CD4-positive, alpha-beta memory T cell (primary cell): ENCODE results near the gene ETHE1. TPM values are rescaled to one million over a fixed set of nuclear protein-coding genes. Genes with fewer than 3 reads are reported as not detected.

Experiments used
- CTCF ChIA-PET: fragments of 350-600 bp; sonication (Branson Sonifier 250); formaldehyde crosslinking; loops from one replicate; lab custom pipeline; 2021; ENCODE audit warnings: inconsistent platforms; ENCODE audit not compliant: partially characterized antibody; lab: Charles Lee
- POLR2A ChIA-PET: fragments of 350-600 bp; sonication (Branson Sonifier 250); formaldehyde crosslinking; loops from one replicate; lab custom pipeline; 2021; ENCODE audit not compliant: partially characterized antibody; lab: Charles Lee
- DNase-seq, 5 donors: peaks; one replicate each; pipeline versions ENCODE4 v3.0.0 to v3.0.0-alpha.2; 2020 to 2022; ENCODE audit warnings: mixed read lengths in 1 of 5
- H3K27ac ChIP-seq: one replicate; pipeline ENCODE4 v1.7.0; 2013; ENCODE audit warnings: low read depth, low read length
- H3K27me3 ChIP-seq: 2 replicates; pipeline ENCODE4 v1.7.0; 2013; ENCODE audit warnings: mild to moderate bottlenecking, low read length, moderate library complexity; ENCODE audit not compliant: insufficient read depth
- H3K36me3 ChIP-seq: 2 replicates; pipeline ENCODE4 v1.7.0; 2013; ENCODE audit warnings: mild to moderate bottlenecking, low read length, moderate library complexity; ENCODE audit not compliant: insufficient read depth
- H3K4me1 ChIP-seq: 2 replicates; pipeline ENCODE4 v1.7.0; 2013; ENCODE audit warnings: mild to moderate bottlenecking, low read length, moderate library complexity; ENCODE audit not compliant: insufficient read depth
- H3K4me3 ChIP-seq, 2 donors: one replicate each; pipeline ENCODE4 v1.7.0; 2013; ENCODE audit warnings: low read length in 2 of 2, mild to moderate bottlenecking in 1 of 2
- H3K9me3 ChIP-seq, 2 donors: one replicate each; pipeline ENCODE4 v1.7.0; 2013; ENCODE audit warnings: low read length in 2 of 2, control low read depth in 1 of 2; ENCODE audit not compliant: control insufficient read depth in 1 of 2
- H3K27ac Mint-ChIP-seq, 7 donors: one replicate each; pipeline ENCODE4 v1.8.0; 2020 to 2021; ENCODE audit warnings: mixed read lengths in 7 of 7, mild to moderate bottlenecking in 6 of 7, inconsistent platforms in 3 of 7, moderate library complexity in 3 of 7
- H3K27me3 Mint-ChIP-seq, 2 donors: one replicate each; pipeline ENCODE4 v1.8.0; 2020 to 2021; ENCODE audit warnings: mixed read lengths in 2 of 2
- H3K36me3 Mint-ChIP-seq, 2 donors: one replicate each; pipeline ENCODE4 v1.8.0; 2020 to 2021; ENCODE audit warnings: mixed read lengths in 2 of 2, inconsistent platforms in 1 of 2, mild to moderate bottlenecking in 1 of 2
- H3K4me1 Mint-ChIP-seq, 4 donors: one replicate each; pipeline ENCODE4 v1.8.0; 2020 to 2021; ENCODE audit warnings: mixed read lengths in 4 of 4, mild to moderate bottlenecking in 1 of 4
- H3K4me3 Mint-ChIP-seq, 8 donors: one replicate each; pipeline ENCODE4 v1.8.0; 2020 to 2021; ENCODE audit warnings: mixed read lengths in 8 of 8, mild to moderate bottlenecking in 7 of 8, moderate library complexity in 6 of 8, inconsistent platforms in 3 of 8
- H3K9me3 Mint-ChIP-seq, 8 donors: one replicate each; pipeline ENCODE4 v1.8.0; 2020 to 2021; ENCODE audit warnings: mixed read lengths in 8 of 8, mild to moderate bottlenecking in 5 of 8, inconsistent platforms in 3 of 8, moderate library complexity in 1 of 8
- intact Hi-C: fragments of 100-400 bp; cut with micrococcal nuclease; formaldehyde crosslinking; loops from one replicate; pipeline ENCODE4 v1.15.1; 2023
- polyA plus RNA-seq, 2 donors: library from polyadenylated mRNA; unstranded; fragments of 300-500 nt; fragmentation: Illumina TruSeq; gene quantifications; one replicate each; pipeline ENCODE4 v1.2.3, GENCODE V29; 2021
- total RNA-seq, 2 experiments: library from RNA; stranded (reverse); gene quantifications; one replicate each; pipeline ENCODE4 v1.2.3, GENCODE V29; 2021

The ETHE1 gene
- total and polyA plus RNA-seq, 4 experiments from 2014 or later = 23.9 to 80.7 (median 54.1) TPM

- Mint-ChIP-seq H3K36me3 (peaks cover 2 to 9% of the 10 kb centered on the region in 2 donors), H3K4me1 (peaks cover 0 to 3% (median under 1%) of the 10 kb centered on the region in 4 donors), H3K27me3 (no peaks in the 10 kb centered on the region), H3K9me3 (no peaks in the 10 kb centered on the region), H3K27ac (no peak overlapping the region), H3K4me3 (no peak overlapping the region)
- CTCF ChIA-PET = no interaction called here
- Histone ChIP-seq H3K4me1 (no peaks in the 10 kb centered on the region), H3K27ac (no peak overlapping the region), H3K36me3 (no peaks in the 10 kb centered on the region), H3K9me3 (no peaks in the 10 kb centered on the region), H3K27me3 (no peaks in the 10 kb centered on the region), H3K4me3 (no peak overlapping the region)
- POLR2A ChIA-PET = interaction anchor here (0.9 to 1.3 kb wide), 2 partner anchors 22 to 39 kb away, joined by 3 read pairs; no protein-coding TSS in a partner anchor
- no peak for DNase-seq
- intact Hi-C loops = no loop called here
Measured at GRCh38 chr19:43486412-43486811, 40.6 kb downstream of the ETHE1 start.

DNA sequence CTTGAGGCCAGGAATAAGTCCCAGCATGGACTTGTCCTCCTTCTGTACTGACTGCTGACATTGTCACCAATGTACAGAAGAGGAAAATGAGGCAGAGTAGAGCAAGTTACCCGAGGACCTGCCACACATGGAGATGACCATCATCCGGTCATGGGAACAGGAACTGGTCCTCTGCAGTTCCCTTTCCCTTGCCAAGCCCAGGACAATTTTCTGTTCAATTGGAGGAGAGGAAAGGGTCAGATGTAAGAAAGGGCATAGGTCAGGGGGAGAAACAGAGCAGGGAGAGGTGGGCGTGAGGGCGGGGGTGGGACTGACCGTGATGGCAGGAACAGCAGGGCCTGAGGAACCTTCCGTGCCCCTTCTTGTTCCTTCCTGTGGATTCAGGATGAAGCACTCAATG is 41.0 kb downstream of the ETHE1 start:
- Histone ChIP-seq H3K4me3 (no peak overlapping the region), H3K9me3 (no peaks in the 10 kb centered on the region), H3K27me3 (no peaks in the 10 kb centered on the region), H3K4me1 (no peaks in the 10 kb centered on the region), H3K36me3 (no peaks in the 10 kb centered on the region), H3K27ac (no peak overlapping the region)
- no peak overlapping the region for H3K4me3 Mint-ChIP-seq
- intact Hi-C loops = no loop called here
- DNase-seq = no peak
- H3K27ac Mint-ChIP-seq = peak overlapping the region in 2 of 7 donors; percentile 8 to 23
- ChIA-PET CTCF (no interaction called here), POLR2A (interaction anchor here (0.9 kb wide), 1 partner anchor 39 kb away, joined by 3 read pairs; no protein-coding TSS in a partner anchor)
- no peaks in the 10 kb centered on the region for H3K27me3 Mint-ChIP-seq
- peaks cover 3 to 9% of the 10 kb centered on the region in 2 donors for H3K36me3 Mint-ChIP-seq
- H3K9me3 Mint-ChIP-seq = no peaks in the 10 kb centered on the region
- H3K4me1 Mint-ChIP-seq = peaks cover 0 to 3% (median under 1%) of the 10 kb centered on the region in 4 donors

- H3K9me3 Mint-ChIP-seq = no peaks in the 10 kb centered on the region
Measured at GRCh38 chr19:43483281-43483680, 43.7 kb downstream of the ETHE1 start.

DNA sequence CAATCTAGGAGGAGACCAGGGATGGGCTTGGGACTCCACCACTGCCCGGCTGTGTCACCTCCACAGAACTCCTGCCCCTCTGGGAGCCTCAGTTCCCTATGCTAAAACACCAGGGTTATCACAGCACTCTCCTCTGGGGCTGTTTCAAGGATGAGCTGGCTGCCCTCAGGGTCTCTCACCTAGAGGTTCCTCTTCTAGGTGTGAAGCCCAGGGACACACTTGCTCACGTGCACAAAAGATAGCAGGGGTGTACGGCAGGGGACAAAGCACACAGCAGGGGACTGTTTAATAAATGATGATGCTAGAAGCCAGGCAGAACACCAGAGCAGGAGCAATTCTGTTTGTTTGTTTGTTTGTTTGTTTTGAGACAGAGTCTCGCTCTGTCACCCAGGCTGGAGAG is 44.8 kb downstream of the ETHE1 start:
- Mint-ChIP-seq H3K4me1 (peaks cover 0 to 4% (median 0%) of the 10 kb centered on the region in 4 donors), H3K27ac (peak overlapping the region in 5 of 7 donors; percentile 17 to 70 (median 47)), H3K27me3 (no peaks in the 10 kb centered on the region), H3K9me3 (no peaks in the 10 kb centered on the region), H3K36me3 (peaks cover 8 to 12% of the 10 kb centered on the region in 2 donors), H3K4me3 (no peak overlapping the region)
- no peaks in the 10 kb centered on the region for H3K27me3 ChIP-seq
- no peaks in the 10 kb centered on the region for H3K36me3 ChIP-seq
- intact Hi-C loops = no loop called here
- H3K27ac ChIP-seq = no peak overlapping the region
- no peaks in the 10 kb centered on the region for H3K4me1 ChIP-seq
- H3K4me3 ChIP-seq = no peak overlapping the region
- no peak for DNase-seq
- ChIA-PET POLR2A (interaction anchor here (0.5 to 0.9 kb wide), 2 partner anchors 12 to 14 kb away, joined by 3 read pairs; no protein-coding TSS in a partner anchor), CTCF (no interaction called here)
- H3K9me3 ChIP-seq = no peaks in the 10 kb centered on the region

More at GRCh38 chr19:43483281-43483680, 43.7 kb downstream of the ETHE1 start:
- Mint-ChIP-seq H3K27ac (no peak overlapping the region), H3K27me3 (no peaks in the 10 kb centered on the region), H3K4me3 (no peak overlapping the region), H3K36me3 (peaks cover 8% of the 10 kb centered on the region in 2 donors), H3K4me1 (peaks cover 0 to under 1% (median 0%) of the 10 kb centered on the region in 4 donors)
- POLR2A ChIA-PET = interaction anchor here (0.6 to 1.2 kb wide), 3 partner anchors 13 to 20 kb away, joined by 3 to 5 read pairs (median 3); no protein-coding TSS in a partner anchor
- no peak for DNase-seq
- no peak overlapping the region for H3K27ac ChIP-seq
- intact Hi-C loops = no loop called here
- no peak overlapping the region for H3K4me3 ChIP-seq
- H3K4me1 ChIP-seq = no peaks in the 10 kb centered on the region
- CTCF ChIA-PET = interaction anchor here (1.5 kb wide), 1 partner anchor 72 kb away, joined by 5 read pairs; no protein-coding TSS in a partner anchor
- H3K36me3 ChIP-seq = no peaks in the 10 kb centered on the region
- H3K27me3 ChIP-seq = no peaks in the 10 kb centered on the region
- no peaks in the 10 kb centered on the region for H3K9me3 ChIP-seq

GRCh38 chr19:43481701-43482100 is 45.3 kb downstream of the ETHE1 start:
- Histone ChIP-seq H3K9me3 (no peaks in the 10 kb centered on the region), H3K27ac (no peak overlapping the region), H3K4me3 (no peak overlapping the region), H3K36me3 (no peaks in the 10 kb centered on the region), H3K4me1 (no peaks in the 10 kb centered on the region), H3K27me3 (no peaks in the 10 kb centered on the region)
- H3K9me3 Mint-ChIP-seq = no peaks in the 10 kb centered on the region
- peaks cover 0 to 4% (median 0%) of the 10 kb centered on the region in 4 donors for H3K4me1 Mint-ChIP-seq
- peaks cover 8 to 12% of the 10 kb centered on the region in 2 donors for H3K36me3 Mint-ChIP-seq
- intact Hi-C loops = no loop called here
- H3K27me3 Mint-ChIP-seq = no peaks in the 10 kb centered on the region
- no peak for DNase-seq
- POLR2A ChIA-PET = no interaction called here
- H3K27ac Mint-ChIP-seq = peak overlapping the region in 1 of 7 donors; percentile 47
- CTCF ChIA-PET = no interaction called here
- H3K4me3 Mint-ChIP-seq = no peak overlapping the region

DNA sequence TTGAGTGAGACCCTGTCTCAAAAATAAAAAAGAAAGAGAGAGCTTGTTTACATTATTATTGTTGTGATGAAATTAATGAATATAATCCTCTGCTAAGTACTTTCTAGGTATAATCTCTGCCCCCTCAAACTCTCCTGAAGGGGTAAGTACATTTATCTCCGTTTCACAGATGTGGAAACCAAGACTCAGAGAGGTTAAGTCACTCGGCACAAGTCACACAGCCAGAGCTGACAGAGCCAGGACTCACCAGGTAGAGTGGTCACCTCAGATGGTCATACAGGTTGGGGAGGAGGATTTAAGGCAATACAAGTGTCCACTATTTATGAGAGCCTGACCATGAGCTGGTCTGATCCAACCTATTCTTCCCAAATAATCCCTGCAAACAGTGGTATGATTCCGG is 46.4 kb downstream of the ETHE1 start:
- no peaks in the 10 kb centered on the region for H3K9me3 ChIP-seq
- no peak overlapping the region for H3K4me3 ChIP-seq
- H3K36me3 ChIP-seq = no peaks in the 10 kb centered on the region
- no peak for DNase-seq
- H3K27ac ChIP-seq = no peak overlapping the region
- peaks cover 0 to 2% (median 0%) of the 10 kb centered on the region in 8 donors for H3K9me3 Mint-ChIP-seq
- peaks cover 8 to 12% of the 10 kb centered on the region in 2 donors for H3K36me3 Mint-ChIP-seq
- CTCF ChIA-PET = interaction anchor here (0.6 to 1.8 kb wide), 8 partner anchors 16 to 134 kb away, joined by 3 to 8 read pairs (median 4); no protein-coding TSS in a partner anchor
- H3K4me3 Mint-ChIP-seq = no peak overlapping the region
- no peaks in the 10 kb centered on the region for H3K27me3 Mint-ChIP-seq
- POLR2A ChIA-PET = interaction anchor here (1.3 to 2.2 kb wide), 3 partner anchors 17 to 285 kb away, joined by 3 to 8 read pairs (median 5); partner anchors contain the start of gene PHLDB3
- H3K4me1 Mint-ChIP-seq = peaks cover under 1 to 7% (median 6%) of the 10 kb centered on the region in 4 donors
- peaks cover 5% of the 10 kb centered on the region for H3K4me1 ChIP-seq
- intact Hi-C loops = no loop called here
- H3K27ac Mint-ChIP-seq = peak overlapping the region in 3 of 7 donors; percentile 32 to 56 (median 32)
- no peaks in the 10 kb centered on the region for H3K27me3 ChIP-seq

DNA sequence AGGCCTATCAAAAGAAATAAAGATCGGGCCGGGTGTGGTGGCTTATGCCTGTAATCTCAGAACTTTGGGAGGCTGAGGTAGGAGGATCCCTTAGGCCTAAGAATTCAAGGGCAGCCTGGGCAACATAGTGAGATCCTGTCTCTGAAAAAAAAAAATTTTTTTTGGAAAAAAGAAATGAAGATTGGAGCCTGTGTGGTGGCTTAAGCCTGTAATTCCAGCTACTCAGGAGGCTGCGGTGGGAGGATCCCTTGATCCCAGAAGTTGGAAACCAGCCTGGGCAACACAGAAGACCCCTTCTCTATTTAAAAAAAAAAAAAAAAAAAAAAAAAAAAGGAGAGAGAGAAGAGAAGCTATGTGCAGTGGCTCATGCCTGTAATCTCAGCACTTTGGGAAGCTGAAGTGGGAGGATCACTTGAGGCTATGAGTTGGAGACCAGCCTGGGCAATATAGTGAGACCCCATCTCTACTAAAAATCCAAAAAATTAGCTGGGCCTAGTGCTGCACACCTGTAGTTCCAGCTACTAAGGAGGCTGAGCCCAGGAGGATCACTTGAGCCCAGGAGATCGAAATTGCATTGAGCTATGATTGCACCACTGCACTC is 46.9 kb downstream of the ETHE1 start:
- Mint-ChIP-seq H3K4me1 (peaks cover 4 to 12% (median 10%) of the 10 kb centered on the region in 4 donors), H3K36me3 (peaks cover 12 to 15% of the 10 kb centered on the region in 2 donors), H3K4me3 (no peak overlapping the region), H3K27me3 (no peaks in the 10 kb centered on the region), H3K27ac (peak overlapping the region in 2 of 7 donors; percentile 42 to 64), H3K9me3 (peaks cover 0 to 2% (median 0%) of the 10 kb centered on the region in 8 donors)
- Histone ChIP-seq H3K36me3 (no peaks in the 10 kb centered on the region), H3K4me1 (peaks cover 9% of the 10 kb centered on the region), H3K4me3 (no peak overlapping the region), H3K27ac (no peak overlapping the region), H3K9me3 (no peaks in the 10 kb centered on the region), H3K27me3 (no peaks in the 10 kb centered on the region)
- intact Hi-C loops = loop anchor here (5.0 kb wide), 1 partner anchor 43 kb away; no protein-coding TSS in a partner anchor
- POLR2A ChIA-PET = interaction anchor here (0.9 to 2.2 kb wide), 4 partner anchors 16 to 285 kb away, joined by 3 to 8 read pairs (median 4); partner anchors contain the start of gene PHLDB3
- CTCF ChIA-PET = interaction anchor here (0.6 to 1.8 kb wide), 8 partner anchors 17 to 134 kb away, joined by 3 to 8 read pairs (median 4); no protein-coding TSS in a partner anchor
- DNase-seq = no peak
